GM18861 (cell line): ENCODE data around the gene TNIK.

Experiments used
- ATAC-seq: cut with Tn5 transposase; IDR thresholded peaks from one replicate; pipeline ENCODE4 v1.9.1; 2021; ENCODE audit not compliant: unreplicated experiment

Gene TNIK

GRCh38 chr3:171181907-171182690, 278.1 kb downstream of the TNIK start:
- ATAC-seq = no peak

DNA sequence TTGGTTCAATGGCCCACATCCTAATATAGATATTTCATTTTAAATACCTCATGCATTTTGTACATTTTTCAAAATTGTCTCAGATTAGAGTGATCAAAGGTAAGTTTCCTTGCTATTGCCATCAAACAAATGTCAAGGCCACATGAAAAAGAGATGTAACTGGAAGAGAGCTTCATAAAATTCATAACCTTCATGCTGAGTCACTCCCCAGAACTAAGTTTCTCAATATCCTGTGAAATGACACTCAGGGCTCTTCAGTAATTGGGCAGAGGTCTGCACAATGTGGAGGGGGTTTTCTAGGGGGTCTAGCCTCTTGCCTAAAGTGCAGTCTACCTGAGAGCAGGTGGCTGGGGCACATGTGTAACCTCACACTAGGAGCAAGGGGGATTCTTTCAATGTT, 281.5 kb downstream of the TNIK start:
- ATAC-seq = no peak

- no peak for ATAC-seq
These were observed 282.7 kb downstream of the TNIK start for GRCh38 chr3:171177553-171177952.

DNA sequence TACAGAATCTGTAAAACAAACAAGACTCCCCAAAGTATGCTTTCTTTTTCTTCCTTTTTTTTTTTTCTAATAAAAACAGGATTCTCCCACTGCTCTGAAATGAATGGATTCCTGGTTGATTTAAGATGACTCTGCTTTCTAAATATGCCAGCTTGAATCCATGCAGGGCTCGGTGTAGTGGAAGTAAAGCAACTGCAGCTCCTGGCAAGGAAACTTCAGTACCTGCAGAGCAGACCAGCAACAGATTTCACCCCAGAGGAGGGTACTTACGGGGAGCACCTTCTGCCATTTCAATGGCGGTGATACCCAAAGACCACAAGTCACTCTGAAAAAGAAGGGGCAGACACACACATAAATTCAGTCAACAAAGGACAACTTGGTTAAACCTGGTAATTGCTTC, 283.1 kb downstream of the TNIK start:
- no peak for ATAC-seq

- ATAC-seq = no peak
These were observed 283.8 kb downstream of the TNIK start for GRCh38 chr3:171176244-171176933.

- ATAC-seq = no peak
These were observed 284.4 kb downstream of the TNIK start for GRCh38 chr3:171175741-171176234.

- ATAC-seq = no peak
These were observed 286.5 kb downstream of the TNIK start for GRCh38 chr3:171173736-171174135.

DNA sequence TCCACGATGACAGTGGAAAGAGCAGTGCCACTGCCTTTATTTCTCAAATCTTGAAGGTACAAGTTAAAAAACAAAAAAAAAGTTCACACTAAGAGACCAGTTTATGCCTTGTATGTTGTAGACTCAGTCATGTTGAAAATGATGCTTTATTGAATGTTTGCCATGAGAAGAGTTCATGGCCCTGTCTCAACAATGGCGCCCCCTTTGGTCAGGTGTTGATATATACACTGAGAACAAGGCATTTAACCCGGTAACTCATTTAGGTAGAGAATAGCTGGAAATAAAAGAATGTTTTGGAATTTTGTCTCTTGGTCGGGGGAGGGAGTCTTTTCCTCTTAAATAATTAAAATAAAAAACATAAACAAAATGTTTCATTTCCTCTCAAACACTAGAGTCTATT, 288.1 kb downstream of the TNIK start:
- ATAC-seq = no peak

DNA sequence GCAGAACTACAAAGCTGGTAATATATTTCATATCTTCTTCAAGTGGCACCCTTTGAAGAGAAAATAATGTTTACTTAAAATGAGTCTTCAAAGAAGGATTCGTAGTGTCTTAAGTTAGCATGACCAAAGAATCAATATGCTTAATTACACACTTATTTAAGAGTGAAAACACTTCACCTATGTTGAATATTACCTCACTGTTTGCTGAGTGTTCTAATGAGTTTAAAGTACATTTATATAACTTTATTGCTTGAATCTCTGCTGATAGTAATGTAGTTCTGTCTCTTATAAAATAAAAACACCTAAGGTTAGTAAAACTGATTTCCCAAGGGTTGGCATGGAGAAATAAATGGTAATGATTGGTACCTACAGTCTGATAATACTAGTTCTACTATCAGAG, 290.3 kb downstream of the TNIK start:
- no peak for ATAC-seq

- ATAC-seq = no peak
These were observed 290.8 kb downstream of the TNIK start for GRCh38 chr3:171169443-171169842.

GRCh38 chr3:171168551-171168950, 291.7 kb downstream of the TNIK start:
- ATAC-seq = no peak

- ATAC-seq = no peak
These were observed 292.1 kb downstream of the TNIK start for GRCh38 chr3:171168086-171168485.

DNA sequence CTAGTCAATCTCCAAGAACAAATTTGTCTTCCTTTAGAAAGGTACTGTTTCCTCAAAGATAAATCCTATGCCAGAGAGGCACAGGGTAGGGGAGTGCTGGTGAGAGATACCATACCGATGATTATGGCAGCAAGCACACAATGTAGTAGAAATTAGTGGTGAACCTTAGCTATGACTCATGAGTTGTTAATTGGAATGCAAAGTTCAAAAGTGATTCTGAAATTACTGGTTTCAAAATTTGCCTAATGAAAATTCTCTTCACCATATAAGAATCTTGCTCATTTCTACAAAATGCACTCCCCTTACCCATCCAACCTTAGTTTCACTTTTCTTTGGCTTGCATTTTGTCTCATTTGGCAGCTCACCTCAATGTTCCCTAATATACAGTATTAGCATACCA, 294.2 kb downstream of the TNIK start:
- ATAC-seq = no peak

DNA sequence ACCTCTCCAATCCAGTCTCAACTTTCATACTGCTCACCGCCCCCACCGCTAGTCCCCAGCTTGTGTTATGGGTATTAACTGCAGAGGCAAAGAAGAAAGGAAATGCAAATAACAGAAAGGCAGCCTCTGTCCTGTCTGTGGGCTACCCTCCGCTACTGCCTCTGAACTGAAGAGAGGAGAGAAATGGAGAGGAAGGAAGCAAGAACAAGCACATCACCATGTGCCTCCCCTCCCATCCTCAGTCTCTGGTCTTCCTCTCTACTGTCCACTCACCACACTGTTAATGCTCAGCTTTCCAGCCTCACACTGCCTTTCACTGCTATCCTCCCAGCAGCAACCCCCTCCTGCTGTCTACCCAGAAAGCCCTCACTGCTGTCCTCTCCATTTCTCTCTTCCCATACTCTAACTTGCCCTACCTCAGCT, 294.7 kb downstream of the TNIK start:
- no peak for ATAC-seq

DNA sequence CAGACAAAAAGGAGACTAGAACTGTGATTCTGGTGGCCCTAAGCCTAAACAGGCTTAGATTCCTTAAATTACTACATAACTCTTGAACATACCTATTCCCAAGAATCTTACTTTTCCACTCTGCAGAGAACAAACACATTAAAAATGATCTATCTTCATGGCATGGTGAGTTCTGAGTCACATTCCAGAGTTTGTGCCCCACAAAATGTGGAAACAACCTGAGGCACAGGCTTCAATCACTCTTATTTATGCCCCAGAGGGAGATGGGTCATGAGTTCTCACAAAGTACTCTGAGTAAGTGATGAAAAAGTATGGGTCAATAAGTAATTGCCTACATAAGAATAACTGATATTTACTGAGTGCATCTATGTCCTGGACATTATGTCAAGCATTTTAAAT, 296.1 kb downstream of the TNIK start:
- no peak for ATAC-seq

DNA sequence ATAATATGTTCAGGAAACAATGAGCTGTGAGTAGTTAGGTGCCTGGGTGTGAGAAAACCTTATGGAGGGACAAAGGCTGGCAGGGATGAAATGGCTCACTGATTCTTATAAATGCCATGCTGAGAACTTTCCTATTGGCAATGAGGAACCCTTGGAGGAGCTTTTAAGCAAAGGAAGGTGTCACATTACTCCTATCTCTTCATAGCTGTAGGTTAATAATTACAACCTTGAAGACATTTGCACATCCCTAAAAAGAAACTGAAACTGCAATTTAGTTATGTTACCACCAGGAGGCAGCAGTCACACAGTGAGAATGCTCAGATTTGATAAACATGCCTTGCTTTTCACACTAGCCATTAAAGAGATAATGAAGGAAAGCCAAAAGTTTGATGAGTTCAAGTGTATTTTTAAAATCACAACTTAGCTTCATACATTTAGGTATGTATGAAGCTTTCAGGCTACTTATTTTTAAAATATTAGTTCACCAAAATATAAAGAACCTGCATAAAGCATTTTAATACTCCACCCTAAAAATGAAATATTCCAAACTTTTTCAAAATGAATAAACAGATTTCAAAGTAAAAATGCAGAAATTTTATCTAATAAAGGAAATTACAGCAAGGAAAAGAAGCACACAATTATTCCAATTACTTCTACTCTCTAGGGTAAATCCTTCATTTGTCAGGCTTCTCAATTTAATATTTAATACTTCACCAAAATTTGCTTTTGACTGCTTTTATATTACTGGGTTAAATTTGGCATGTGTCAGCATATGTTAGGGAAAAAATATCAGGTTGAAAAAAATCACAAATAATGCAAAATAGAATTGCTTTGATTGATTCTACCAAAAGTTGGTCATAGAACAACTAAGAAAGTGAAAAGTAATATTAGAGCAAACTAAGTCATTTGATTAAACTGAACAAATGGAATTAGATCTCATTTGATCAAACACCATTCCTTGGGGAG, 296.8 kb downstream of the TNIK start:
- ATAC-seq = no peak

GRCh38 chr3:171160325-171160724, 299.9 kb downstream of the TNIK start:
- ATAC-seq = no peak

DNA sequence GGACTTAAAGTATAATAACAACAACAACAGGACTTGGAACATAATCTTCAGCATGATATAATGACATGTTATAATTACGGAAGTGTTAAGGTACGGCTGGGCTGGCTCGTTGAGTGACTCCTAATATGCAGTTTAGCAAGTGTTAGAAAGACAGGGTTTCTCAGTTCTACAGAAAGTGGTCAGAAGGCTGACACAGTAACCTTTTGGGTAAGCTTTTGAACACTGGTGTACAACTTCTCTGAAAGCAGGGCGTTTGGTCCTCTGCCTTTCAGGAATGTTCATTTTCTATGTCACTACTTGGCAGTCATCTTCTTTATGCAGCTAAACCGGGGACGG, 300.4 kb downstream of the TNIK start:
- no peak for ATAC-seq

DNA sequence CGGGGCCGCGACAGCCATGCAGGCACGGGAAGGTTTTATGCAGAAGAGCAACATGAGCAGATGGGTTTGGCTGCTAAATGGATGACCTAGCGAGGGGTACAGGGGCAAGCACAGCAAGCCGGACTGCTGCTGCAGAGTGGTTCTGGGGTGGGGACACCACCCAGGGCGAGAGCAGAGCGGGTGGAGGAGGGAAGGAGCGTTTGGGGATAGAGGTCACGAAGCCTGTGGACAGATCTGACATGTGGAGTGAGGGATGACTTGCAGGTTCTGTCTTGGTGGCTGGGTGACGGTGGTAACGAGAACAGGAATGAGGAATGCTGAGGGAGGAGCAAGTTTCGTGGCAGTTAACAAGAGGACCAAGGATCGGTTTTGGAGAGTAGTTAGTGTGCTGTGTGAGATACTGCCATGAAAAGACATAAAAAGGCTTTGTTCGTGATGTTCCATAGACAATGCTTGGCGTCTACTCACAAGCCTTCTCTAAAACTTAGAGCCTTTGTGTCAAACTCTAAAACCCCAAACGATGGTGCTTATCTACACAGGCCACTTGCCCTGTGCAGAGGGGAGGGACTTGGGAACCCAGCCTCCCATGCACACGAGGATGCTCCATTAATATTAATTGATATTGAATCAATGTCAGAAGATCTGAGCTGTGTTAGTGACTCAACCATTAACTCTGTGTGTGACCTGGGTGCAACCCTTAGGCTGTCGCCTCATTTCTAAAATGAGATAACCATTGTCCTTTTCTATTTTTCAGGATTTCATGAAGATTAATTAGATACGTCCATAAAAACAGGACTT, 301.0 kb downstream of the TNIK start:
- no peak for ATAC-seq

DNA sequence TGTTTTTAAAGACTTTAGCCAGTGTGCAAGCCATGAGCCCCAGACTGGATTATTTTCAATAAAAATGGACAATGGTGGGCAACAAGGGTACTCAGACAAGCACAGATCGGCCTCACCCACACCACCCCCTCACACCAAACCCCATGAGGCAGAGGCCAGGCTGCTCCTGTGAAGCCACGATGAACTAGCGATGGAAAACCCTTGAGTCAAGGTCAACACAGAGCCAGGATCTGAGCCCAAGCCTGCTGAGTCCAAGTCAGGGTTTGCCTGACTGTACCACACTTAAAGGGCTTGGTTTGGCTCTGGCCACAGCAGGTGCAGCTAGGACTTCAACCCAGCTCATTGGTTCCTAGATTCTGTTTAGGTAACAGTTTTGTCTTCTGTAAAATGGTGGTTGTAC, 302.2 kb downstream of the TNIK start:
- no peak for ATAC-seq

- no peak for ATAC-seq
These were observed 302.9 kb downstream of the TNIK start for GRCh38 chr3:171157286-171157685.
